IMR-90 (cell line): ENCODE results near the gene NOX3. TPM values are rescaled to one million over a fixed set of nuclear protein-coding genes. Genes with fewer than 3 reads are reported as not detected.

ENCODE experiments used
- ATAC-seq: fragments of 200-7000 bp; cut with Tn5 transposase; 2 replicates; pipeline ENCODE4 v1.9.1; 2020; ENCODE audit warnings: low read depth, mild to moderate bottlenecking, moderate library complexity
- BruUV-seq: library from RNA; stranded (reverse); fragments of 400-500 nt; replicated peaks from 2 replicates; lab custom pipeline; 2021; lab: Mats Ljungman, UMichigan
- CTCF ChIA-PET: fragments of 300-600 bp; formaldehyde crosslinking; extraction: SDS; loops from one replicate; lab custom pipeline; 2021; ENCODE audit warnings: antibody characterized with exemption; lab: Yijun Ruan, JAX
- POLR2A ChIA-PET: fragments of 300-600 bp; sonication (Branson Sonifier 250); formaldehyde crosslinking; loops from one replicate; lab custom pipeline; 2022; ENCODE audit warnings: antibody characterized with exemption; ENCODE audit not compliant: unreplicated experiment; lab: Charles Lee
- DNase-seq: peaks from one replicate; pipeline ENCODE4 v3.0.0; 2013
- H2AFZ ChIP-seq: replicated peaks from 2 replicates; pipeline ENCODE3; 2013; ENCODE audit warnings: low read length, mild to moderate bottlenecking; ENCODE audit not compliant: poor library complexity
- H2AK5ac ChIP-seq: 2 replicates; pipeline ENCODE4 v1.6.1; 2013; ENCODE audit warnings: low read depth, low read length, inconsistent platforms
- H2AK9ac ChIP-seq: replicated peaks from 2 replicates; pipeline ENCODE3; 2013; ENCODE audit warnings: mild to moderate bottlenecking, low read depth, low read length, moderate library complexity; ENCODE audit not compliant: poor library complexity
- H2BK120ac ChIP-seq: 2 replicates; pipeline ENCODE4 v1.6.1; 2013; ENCODE audit warnings: low read depth, low read length, inconsistent platforms
- H2BK15ac ChIP-seq: 3 replicates; pipeline ENCODE4 v1.6.1; 2013; ENCODE audit warnings: low read depth, low read length, inconsistent platforms
- H2BK20ac ChIP-seq: 2 replicates; pipeline ENCODE4 v1.6.1; 2013; ENCODE audit warnings: low read depth, mild to moderate bottlenecking, inconsistent platforms, low read length, moderate library complexity
- H2BK5ac ChIP-seq: 2 replicates; pipeline ENCODE4 v1.6.1; 2013; ENCODE audit warnings: mild to moderate bottlenecking, low read depth, low read length, inconsistent platforms; ENCODE audit not compliant: poor library complexity, severe bottlenecking
- H3K14ac ChIP-seq: replicated peaks from 2 replicates; pipeline ENCODE4 v1.6.1; 2013; ENCODE audit warnings: low read depth, low read length, inconsistent platforms
- H3K18ac ChIP-seq: 2 replicates; pipeline ENCODE4 v1.6.1; 2013; ENCODE audit warnings: low read depth, low read length, control low read depth
- H3K23ac ChIP-seq: 2 replicates; pipeline ENCODE4 v1.6.1; 2013; ENCODE audit warnings: low read depth, low read length, inconsistent platforms
- H3K27ac ChIP-seq: 2 replicates; pipeline ENCODE4 v1.5.1; 2013; ENCODE audit warnings: mild to moderate bottlenecking, control low read depth, low read length; ENCODE audit not compliant: insufficient read depth
- H3K27me3 ChIP-seq: 2 replicates; pipeline ENCODE4 v1.6.1; 2013; ENCODE audit warnings: low read length; ENCODE audit not compliant: control insufficient read depth, insufficient read depth
- H3K36me3 ChIP-seq: 2 replicates; pipeline ENCODE4 v1.6.1; 2013; ENCODE audit warnings: low read length, mixed read lengths; ENCODE audit not compliant: control insufficient read depth, insufficient read depth
- H3K4ac ChIP-seq: 2 replicates; pipeline ENCODE4 v1.6.1; 2013; ENCODE audit warnings: low read depth, low read length, inconsistent platforms
- H3K4me1 ChIP-seq: 2 replicates; pipeline ENCODE4 v1.6.1; 2013; ENCODE audit warnings: low read length, mixed read lengths; ENCODE audit not compliant: control insufficient read depth, insufficient read depth
- H3K4me2 ChIP-seq: 2 replicates; pipeline ENCODE4 v1.6.1; 2013; ENCODE audit warnings: low read depth, mild to moderate bottlenecking, control low read depth, low read length, moderate library complexity
- H3K4me3 ChIP-seq: 2 replicates; pipeline ENCODE4 v1.5.1; 2013; ENCODE audit warnings: low read depth, mild to moderate bottlenecking, control low read depth, low read length, moderate library complexity; ENCODE audit not compliant: insufficient read depth
- H3K56ac ChIP-seq: 2 replicates; pipeline ENCODE4 v1.6.1; 2013; ENCODE audit warnings: low read length, inconsistent platforms; ENCODE audit not compliant: insufficient read depth; ENCODE audit errors: extremely low read depth
- H3K79me1 ChIP-seq, 2 experiments: 2 replicates each; pipeline ENCODE4 v1.6.1; 2013; ENCODE audit warnings: low read length in 2 of 2, inconsistent platforms in 1 of 2, low read depth in 1 of 2
- H3K9ac ChIP-seq: 2 replicates; pipeline ENCODE4 v1.6.1; 2013; ENCODE audit warnings: low read depth, low read length, control low read depth
- H3K9me1 ChIP-seq: 2 replicates; pipeline ENCODE4 v1.6.1; 2013; ENCODE audit warnings: low read length, inconsistent platforms; ENCODE audit not compliant: insufficient read depth
- H3K9me3 ChIP-seq: 2 replicates; pipeline ENCODE4 v1.6.1; 2013; ENCODE audit warnings: low read length; ENCODE audit not compliant: control insufficient read depth, insufficient read depth
- H4K20me1 ChIP-seq: 2 replicates; pipeline ENCODE4 v1.6.1; 2013; ENCODE audit warnings: low read length, inconsistent platforms; ENCODE audit not compliant: insufficient read depth
- H4K5ac ChIP-seq: 2 replicates; pipeline ENCODE4 v1.6.1; 2013; ENCODE audit warnings: mild to moderate bottlenecking, low read depth, low read length, control low read depth
- H4K8ac ChIP-seq, 2 experiments: 2 replicates each; pipeline ENCODE4 v1.6.1; 2013; ENCODE audit warnings: low read depth in 2 of 2, low read length in 2 of 2, control low read depth in 1 of 2, inconsistent platforms in 1 of 2
- H4K91ac ChIP-seq: 2 replicates; pipeline ENCODE4 v1.6.1; 2013; ENCODE audit warnings: low read depth, low read length, inconsistent platforms; ENCODE audit not compliant: insufficient read depth
- BHLHE40 ChIP-seq: fragments of 150-350 bp; IDR thresholded peaks from 2 replicates; pipeline ENCODE4 v1.6.1; 2016; ENCODE audit warnings: mild to moderate bottlenecking, low read depth, low read length
- CEBPB ChIP-seq: IDR thresholded peaks from 2 replicates; pipeline ENCODE4 v1.6.1; 2012; ENCODE audit warnings: low read depth, low read length, improper control_type of control experiment
- CTCF ChIP-seq: conservative IDR thresholded peaks from 2 replicates; pipeline ENCODE4 v1.5.1; 2012; ENCODE audit warnings: mild to moderate bottlenecking, low read depth, low read length, improper control_type of control experiment
- MXI1 ChIP-seq: IDR thresholded peaks from 2 replicates; pipeline ENCODE4 v1.6.1; 2012; ENCODE audit warnings: low read depth, mild to moderate bottlenecking, low read length, moderate library complexity, borderline replicate concordance
- RAD21 ChIP-seq: IDR thresholded peaks from 2 replicates; pipeline ENCODE4 v1.6.1; 2012; ENCODE audit warnings: low read length, improper control_type of control experiment
- RCOR1 ChIP-seq: IDR thresholded peaks from 2 replicates; pipeline ENCODE4 v1.6.1; 2012; ENCODE audit warnings: mild to moderate bottlenecking, low read length, improper control_type of control experiment; ENCODE audit not compliant: insufficient replicate concordance
- SMC3 ChIP-seq: fragments of 150-350 bp; IDR thresholded peaks from 2 replicates; pipeline ENCODE4 v1.6.1; 2016; ENCODE audit warnings: low read depth, mild to moderate bottlenecking, antibody characterized with exemption, low read length, moderate library complexity
- WGBS, 2 experiments: methylation state at CpG; one replicate each; pipeline versions ENCODE4 v1.1.5 to v1.1.7; 2013; ENCODE audit warnings: missing lambda C conversion rate in 2 of 2; ENCODE audit not compliant: insufficient read length in 1 of 2; ENCODE audit errors: extremely low coverage in 2 of 2; 5-methylcytosine and 5-hydroxymethylcytosine counted together
- dilution Hi-C: fragments of 300-500 bp; cut with HindIII; formaldehyde crosslinking; loops from one replicate; pipeline ENCODE4 v1.14.3; 2018; ENCODE audit warnings: low sequenced_read_pairs; ENCODE audit not compliant: unreplicated experiment
- in situ Hi-C: fragments of 300-500 bp; cut with MboI; formaldehyde crosslinking; loops from 3 replicates; pipeline ENCODE4 v1.14.3; 2019; ENCODE audit warnings: low sequenced_read_pairs, inconsistent platforms, mixed read lengths
- intact Hi-C: fragments of 100-400 bp; cut with micrococcal nuclease; formaldehyde crosslinking; loops from 2 replicates; pipeline ENCODE4 v1.10.0; 2022
- polyA plus RNA-seq, 3 experiments: library from polyadenylated mRNA; depleted of rRNA; stranded (reverse); fragments of >200 nt; gene quantifications; 2 replicates each; pipeline ENCODE4 v1.2.3, GENCODE V29; 2012; ENCODE audit warnings: low replicate concordance in 1 of 3
- total RNA-seq: library from RNA; depleted of rRNA; stranded (reverse); fragments of >200 nt; gene quantifications from 2 replicates; pipeline ENCODE4 v1.2.3, GENCODE V29; 2012

NOX3 gene
- total and polyA plus RNA-seq, 2 of the 4 experiments (the other 2 are of a cell fraction), result not detected

- dilution Hi-C loops, result no loop called here
- Histone ChIP-seq H2BK20ac (0 out of 2 replicates have a peak overlapping the region, but pooled peaks have one; percentile 5), H3K23ac (no peak overlapping the region), H3K9ac (no peak overlapping the region), H2AK5ac (no peak overlapping the region), H3K27me3 (no peaks in the 10 kb centered on the region), H2AFZ (no peak overlapping the region), H3K4me2 (no peak overlapping the region), H2BK15ac (peak overlapping the region; percentile 42; the same call in 1 of the 3 replicates), H3K56ac (no peak overlapping the region), H2BK5ac (no peak overlapping the region), H3K79me1 (no peaks in the 10 kb centered on the region), H3K18ac (no peak overlapping the region; the same call in 1 of the 2 replicates), H3K27ac (no peak overlapping the region), H2AK9ac (no peak overlapping the region), H2BK120ac (no peak overlapping the region), H3K4ac (no peak overlapping the region; the same call in 1 of the 2 replicates), H3K14ac (0 out of 2 replicates have a peak overlapping the region, but pooled peaks have one; percentile 31), H4K5ac (no peak overlapping the region), H4K91ac (no peak overlapping the region), H4K20me1 (no peaks in the 10 kb centered on the region), H4K8ac (no peak overlapping the region), H3K9me1 (peaks cover 2% of the 10 kb centered on the region; the same call in 1 of the 2 replicates), H3K36me3 (no peaks in the 10 kb centered on the region), H3K4me3 (no peak overlapping the region), H3K9me3 (no peaks in the 10 kb centered on the region), H3K4me1 (peaks cover 4% of the 10 kb centered on the region; the same call in 1 of the 2 replicates)
- POLR2A ChIA-PET, result interaction anchor here (0.6 kb wide), 1 partner anchor 465 kb away, joined by 3 read pairs; no protein-coding TSS in a partner anchor
- WGBS, 2 experiments, result no CpG with 5 or more reads among the region's 3 CpGs
- no TSS peak for BruUV-seq
- in situ Hi-C loops, result no loop called here
- intact Hi-C loops, result no loop called here
- TF ChIP-seq CEBPB, result no peak
- no peak for TF ChIP-seq RCOR1
- no peak for TF ChIP-seq CTCF
- TF ChIP-seq MXI1, result no peak
- TF ChIP-seq SMC3, result no peak
- no peak for TF ChIP-seq RAD21
- TF ChIP-seq BHLHE40, result no peak
- no peak for ATAC-seq
- DNase-seq, result peak; percentile 3
- CTCF ChIA-PET, result no interaction called here
These were observed 82.4 kb downstream of the NOX3 start for GRCh38 chr6:155373276-155373675.
